ENCODE measurements around the gene MEX3A.
"Not testable (repeated sequence)": the region's sequence is repeated elsewhere in the genome, so short reads cannot be mapped to it uniquely, and the experiment has no call there.

The MEX3A gene

GRCh38 chr1:156082309-156083091, at the start of gene MEX3A:
TSS of gene MEX3A (minus strand) at chr1:156082465. CDS start at chr1:156081998, 467 bp downstream.
- DNase-seq: peak; percentile 67 to 68

- DNase-seq: no peak
These were observed 48.3 kb upstream of the MEX3A start for GRCh38 chr1:156130578-156130942.

- DNase-seq: peak in 1 of 2 experiments; percentile 26
These were observed 47.7 kb upstream of the MEX3A start for GRCh38 chr1:156129687-156130577.

- no peak for DNase-seq
These were observed 46.7 kb upstream of the MEX3A start for GRCh38 chr1:156128654-156129597.

- DNase-seq: no peak
These were observed 46.0 kb upstream of the MEX3A start for GRCh38 chr1:156128308-156128653.

- DNase-seq: no peak
These were observed 44.6 kb upstream of the MEX3A start for GRCh38 chr1:156126630-156127534.

GRCh38 chr1:156126043-156126629, 43.9 kb upstream of the MEX3A start:
- peak; percentile 76 to 85 for DNase-seq

GRCh38 chr1:156125544-156125943, 43.3 kb upstream of the MEX3A start:
- DNase-seq: not testable (repeated sequence)

GRCh38 chr1:156124557-156125483, 42.6 kb upstream of the MEX3A start:
- DNase-seq: no peak

GRCh38 chr1:156123356-156124196, 41.3 kb upstream of the MEX3A start:
- no peak for DNase-seq

GRCh38 chr1:156122519-156123355, 40.5 kb upstream of the MEX3A start:
- DNase-seq: no peak

- DNase-seq: no peak
These were observed 39.8 kb upstream of the MEX3A start for GRCh38 chr1:156122086-156122485.

- DNase-seq: no peak
These were observed 39.2 kb upstream of the MEX3A start for GRCh38 chr1:156121457-156121856.

- not testable (repeated sequence) for DNase-seq
These were observed 38.7 kb upstream of the MEX3A start for GRCh38 chr1:156121005-156121404.

GRCh38 chr1:156120318-156120717, 38.1 kb upstream of the MEX3A start:
- no peak for DNase-seq

- no peak for DNase-seq
These were observed 37.4 kb upstream of the MEX3A start for GRCh38 chr1:156119503-156120209.

GRCh38 chr1:156118177-156118868, 36.1 kb upstream of the MEX3A start:
- DNase-seq: no peak

Measured in NCI-H1930 (cell line).